Spleen (tissue), 7 donors: ENCODE results near the gene RNF133.

Source experiments
- POLR2A ChIP-seq, 3 donors: fragments of 450-650 bp; IDR thresholded peaks; one replicate each; pipeline ENCODE4 v1.5.1; 2017; ENCODE audit warnings: antibody characterized with exemption in 3 of 3, mild to moderate bottlenecking in 1 of 3
- TF ChIP-seq, protein P1 (sequence below), 11 experiments: fragments of 200-600 bp in 7 of 11; fragments of 450-650 bp in 4 of 11; sonication (generic) in 4 of 11; IDR thresholded peaks in 8 of 11; conservative IDR thresholded peaks in 3 of 11; 1 replicate in 7 of 11; 2 replicates in 4 of 11; pipeline versions ENCODE4 v1.4.0 to v1.8.0; 2016 to 2021; ENCODE audit warnings: antibody characterized with exemption in 11 of 11, inconsistent platforms in 4 of 11, mild to moderate bottlenecking in 1 of 11
- donor health status: DM: no; HTN: no; CAD: no; lungs with moderate emphysema.
- donor health status: DM: no; HTN: no; CAD: no.
- donor health status: DM: no; HTN: no; CAD: no.

- TF ChIP-seq, protein P1, sequence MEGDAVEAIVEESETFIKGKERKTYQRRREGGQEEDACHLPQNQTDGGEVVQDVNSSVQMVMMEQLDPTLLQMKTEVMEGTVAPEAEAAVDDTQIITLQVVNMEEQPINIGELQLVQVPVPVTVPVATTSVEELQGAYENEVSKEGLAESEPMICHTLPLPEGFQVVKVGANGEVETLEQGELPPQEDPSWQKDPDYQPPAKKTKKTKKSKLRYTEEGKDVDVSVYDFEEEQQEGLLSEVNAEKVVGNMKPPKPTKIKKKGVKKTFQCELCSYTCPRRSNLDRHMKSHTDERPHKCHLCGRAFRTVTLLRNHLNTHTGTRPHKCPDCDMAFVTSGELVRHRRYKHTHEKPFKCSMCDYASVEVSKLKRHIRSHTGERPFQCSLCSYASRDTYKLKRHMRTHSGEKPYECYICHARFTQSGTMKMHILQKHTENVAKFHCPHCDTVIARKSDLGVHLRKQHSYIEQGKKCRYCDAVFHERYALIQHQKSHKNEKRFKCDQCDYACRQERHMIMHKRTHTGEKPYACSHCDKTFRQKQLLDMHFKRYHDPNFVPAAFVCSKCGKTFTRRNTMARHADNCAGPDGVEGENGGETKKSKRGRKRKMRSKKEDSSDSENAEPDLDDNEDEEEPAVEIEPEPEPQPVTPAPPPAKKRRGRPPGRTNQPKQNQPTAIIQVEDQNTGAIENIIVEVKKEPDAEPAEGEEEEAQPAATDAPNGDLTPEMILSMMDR (IDR thresholded peaks at IDR 0.05 in 8 of 11, conservative IDR thresholded peaks at IDR 0.05 in 3 of 11): no peak
- no peak for TF ChIP-seq POLR2A (IDR thresholded peaks at IDR 0.05)
Observed at GRCh38 chr7:122724366-122724765, 25.4 kb upstream of the RNF133 start.
